A549 (cell line): ENCODE results near the gene CSAD. TPM values are rescaled to one million over a fixed set of nuclear protein-coding genes. Genes with fewer than 3 reads are reported as not detected.

Source experiments
- ATAC-seq, 2 experiments: fragments of 200-7000 bp in 1 of 2; fragments of >200 bp in 1 of 2; cut with Nextera tagmentation in 1 of 2; cut with Tn5 transposase in 1 of 2; 3 replicates each; pipeline versions ENCODE4 v1.8.0 to v1.9.1; 2018 to 2020; ENCODE audit warnings: mild to moderate bottlenecking in 1 of 2, moderate library complexity in 1 of 2
- CTCF ChIA-PET: fragments of 300-600 bp; sonication (Branson Sonifier 250); formaldehyde crosslinking; extraction: SDS; loops from one replicate; lab custom pipeline; 2021; ENCODE audit warnings: antibody characterized with exemption, inconsistent platforms; lab: Yijun Ruan, JAX
- POLR2A ChIA-PET: fragments of 350-600 bp; formaldehyde crosslinking; extraction: SDS; loops from one replicate; lab custom pipeline; 2021; ENCODE audit warnings: antibody characterized with exemption, inconsistent platforms; lab: Yijun Ruan, JAX
- DNase-seq, 2 experiments: peaks; one replicate each; pipeline versions ENCODE4 v3.0.0 to v3.0.0-alpha.2; 2011 to 2016; ENCODE audit warnings: low read depth in 1 of 2, low spot score in 1 of 2
- FAIRE-seq: peaks from 2 replicates; lab custom pipeline; 2011; peaks lifted over from hg19 to GRCh38; lab: Jason Lieb, UNC
- H3K27ac ChIP-seq, 2 experiments: fragments of >200 bp; sonication (Bioruptor Twin); formaldehyde crosslinking; 3 replicates each; pipeline ENCODE4 v1.5.1; 2016 to 2017
- H3K4me1 ChIP-seq: fragments of >200 bp; sonication (Bioruptor Twin); formaldehyde crosslinking; 3 replicates; pipeline ENCODE4 v1.6.1; 2016
- H3K4me2 ChIP-seq: fragments of >200 bp; sonication (Bioruptor Twin); formaldehyde crosslinking; 3 replicates; pipeline ENCODE4 v1.6.1; 2016
- H3K4me3 ChIP-seq: fragments of >200 bp; sonication (Bioruptor Twin); formaldehyde crosslinking; 3 replicates; pipeline ENCODE4 v1.5.1; 2016
- H3K9me3 ChIP-seq: fragments of >200 bp; sonication (Bioruptor Twin); formaldehyde crosslinking; 3 replicates; pipeline ENCODE4 v1.6.1; 2016
- ATOH8 ChIP-seq: fragments of 250-450 bp; sonication (Bioruptor Pico); IDR thresholded peaks from 2 replicates; pipeline ENCODE4 v1.5.0; 2020; ENCODE audit warnings: low read depth, mild to moderate bottlenecking, moderate library complexity
- BHLHE40 ChIP-seq: IDR thresholded peaks from 2 replicates; pipeline ENCODE4 v1.6.1; 2012; ENCODE audit warnings: low read depth, low read length, inconsistent platforms
- CBX2 ChIP-seq: fragments of 200-600 bp; sonication (generic); IDR thresholded peaks from 2 replicates; pipeline ENCODE4 v1.6.1; 2016; ENCODE audit warnings: low read depth, mild to moderate bottlenecking, borderline replicate concordance
- CHD2 ChIP-seq: fragments of 150-350 bp; IDR thresholded peaks from 2 replicates; pipeline ENCODE4 v1.6.1; 2014; ENCODE audit warnings: low read length; ENCODE audit not compliant: partially characterized antibody
- CTCF ChIP-seq: fragments of >200 bp; sonication (Bioruptor Twin); formaldehyde crosslinking; IDR thresholded peaks from 3 replicates; pipeline ENCODE4 v1.5.1; 2016
- E2F6 ChIP-seq: IDR thresholded peaks from 2 replicates; pipeline ENCODE4 v1.6.1; 2012; ENCODE audit warnings: low read depth, borderline replicate concordance
- EHMT2 ChIP-seq: fragments of 200-600 bp; sonication (generic); IDR thresholded peaks from 2 replicates; pipeline ENCODE4 v1.6.1; 2016; ENCODE audit warnings: antibody characterized with exemption, low read depth, mild to moderate bottlenecking, moderate library complexity
- ELK1 ChIP-seq: fragments of 150-350 bp; IDR thresholded peaks from 2 replicates; pipeline ENCODE4 v1.6.1; 2014; ENCODE audit warnings: low read depth, mild to moderate bottlenecking, low read length
- EP300 ChIP-seq, 2 experiments: fragments of >200 bp; sonication (Bioruptor Twin); formaldehyde crosslinking; IDR thresholded peaks; 2 replicates in 1 of 2; 3 replicates in 1 of 2; pipeline ENCODE4 v1.6.1; 2016 to 2017
- FOSB ChIP-seq: fragments of 250-450 bp; sonication (Bioruptor Pico); IDR thresholded peaks from 2 replicates; pipeline ENCODE4 v1.5.0; 2020; ENCODE audit warnings: mild to moderate bottlenecking, moderate library complexity
- FOSL2 ChIP-seq, 2 experiments: fragments of 450-650 bp in 1 of 2; fragments of >200 bp in 1 of 2; sonication (Bioruptor Twin) in 1 of 2; formaldehyde crosslinking; IDR thresholded peaks; 2 replicates each; pipeline versions ENCODE4 v1.5.0 to v1.6.1; 2016 to 2020; ENCODE audit warnings: mild to moderate bottlenecking in 1 of 2, moderate library complexity in 1 of 2
- FOXS1 ChIP-seq: fragments of 250-450 bp; sonication (Bioruptor Pico); IDR thresholded peaks from 2 replicates; pipeline ENCODE4 v1.5.0; 2020; ENCODE audit warnings: mild to moderate bottlenecking, moderate library complexity
- HDAC2 ChIP-seq: fragments of 200-600 bp; sonication (generic); IDR thresholded peaks from 2 replicates; pipeline ENCODE4 v1.6.1; 2016
- HOXB13 ChIP-seq: fragments of 250-450 bp; sonication (Bioruptor Pico); IDR thresholded peaks from 2 replicates; pipeline ENCODE4 v1.5.0; 2020; ENCODE audit warnings: low read depth, mild to moderate bottlenecking, moderate library complexity
- JUN ChIP-seq, 2 experiments: fragments of >200 bp; sonication (Bioruptor Twin); formaldehyde crosslinking; IDR thresholded peaks; 2 replicates in 1 of 2; 3 replicates in 1 of 2; pipeline ENCODE4 v1.6.1; 2016 to 2017
- MAFK ChIP-seq: fragments of 450-650 bp; IDR thresholded peaks from 2 replicates; pipeline ENCODE4 v1.6.1; 2014; ENCODE audit not compliant: partially characterized antibody
- MAX ChIP-seq: IDR thresholded peaks from 2 replicates; pipeline ENCODE4 v1.6.1; 2012
- NPAS2 ChIP-seq: fragments of 250-450 bp; sonication (Bioruptor Pico); IDR thresholded peaks from 2 replicates; pipeline ENCODE4 v1.8.0; 2022; ENCODE audit warnings: mild to moderate bottlenecking, moderate library complexity, borderline replicate concordance
- RAD21 ChIP-seq, 2 experiments: fragments of >200 bp in 1 of 2; sonication (Bioruptor Twin) in 1 of 2; formaldehyde crosslinking in 1 of 2; IDR thresholded peaks in 1 of 2; conservative IDR thresholded peaks in 1 of 2; 2 replicates in 1 of 2; 3 replicates in 1 of 2; pipeline ENCODE4 v1.6.1; 2012 to 2018; ENCODE audit warnings: inconsistent platforms in 1 of 2
- RARB ChIP-seq: fragments of 250-450 bp; sonication (Bioruptor Pico); IDR thresholded peaks from 2 replicates; pipeline ENCODE4 v1.8.0; 2021; ENCODE audit warnings: mild to moderate bottlenecking, moderate library complexity
- RFX5 ChIP-seq: fragments of 450-650 bp; IDR thresholded peaks from 2 replicates; pipeline ENCODE4 v1.7.1; 2014; ENCODE audit warnings: antibody characterized with exemption, mild to moderate bottlenecking, moderate library complexity
- RNF2 ChIP-seq: fragments of 200-600 bp; sonication (generic); IDR thresholded peaks from 2 replicates; pipeline ENCODE4 v1.6.1; 2016; ENCODE audit warnings: low read depth, mild to moderate bottlenecking, antibody characterized with exemption, moderate library complexity, borderline replicate concordance
- SMC3 ChIP-seq: fragments of >200 bp; sonication (Bioruptor Twin); formaldehyde crosslinking; IDR thresholded peaks from 3 replicates; pipeline ENCODE4 v1.6.1; 2018; ENCODE audit warnings: inconsistent platforms
- ZC3H11A ChIP-seq: fragments of 450-650 bp; IDR thresholded peaks from 2 replicates; pipeline ENCODE4 v1.6.1; 2014; ENCODE audit warnings: antibody characterized with exemption, mild to moderate bottlenecking
- ZFP36 ChIP-seq: fragments of 450-650 bp; IDR thresholded peaks from 2 replicates; pipeline ENCODE4 v1.6.1; 2014; ENCODE audit warnings: borderline replicate concordance; ENCODE audit not compliant: partially characterized antibody
- ZNF302 ChIP-seq: fragments of 250-450 bp; sonication (Bioruptor Pico); IDR thresholded peaks from 2 replicates; pipeline ENCODE4 v1.9.0; 2021; ENCODE audit warnings: inconsistent platforms, mild to moderate bottlenecking, moderate library complexity
- ZSCAN20 ChIP-seq: fragments of 250-450 bp; sonication (Bioruptor Pico); IDR thresholded peaks from 2 replicates; pipeline ENCODE4 v1.8.0; 2022; ENCODE audit warnings: mild to moderate bottlenecking, moderate library complexity
- WGBS: methylation state at CpG from one replicate; pipeline ENCODE4 v1.1.6; 2017; ENCODE audit errors: missing lambda C conversion rate; 5-methylcytosine and 5-hydroxymethylcytosine counted together
- polyA plus RNA-seq, 4 experiments: library from polyadenylated mRNA; depleted of rRNA in 3 of 4; stranded (reverse); fragments of >200 nt; fragmentation: RNase III in 1 of 4; extraction: RNeasy Plus Mini Kit Qiagen cat#74134 plus additional on column Dnase treatment in 1 of 4; gene quantifications; 2 replicates in 3 of 4; 3 replicates in 1 of 4; pipeline ENCODE4 v1.2.3, GENCODE V29; 2011 to 2017
- TF ChIP-seq, protein P1 (sequence below): IDR thresholded peaks from 2 replicates; pipeline ENCODE4 v1.6.1; 2012

Gene CSAD
- polyA plus RNA-seq, 2 of the 4 experiments (the other 2 are of a cell fraction), result 14.5 to 16.5 TPM

GRCh38 chr12:53212931-53213330 is 32.2 kb upstream of the CSAD start:
- CTCF ChIA-PET, result interaction anchor here (0.6 to 33.2 kb wide), 32 partner anchors 8 to 250 kb away, joined by 3 to 1046 read pairs (median 8); partner anchors contain the start of genes AAAS, CSAD, ESPL1 and MYG1
- peaks cover 17% of the 10 kb centered on the region for H3K4me1 ChIP-seq
- FAIRE-seq (no peak), DNase-seq (no peak), ATAC-seq (peak; percentile 1 to 7; a peak in 3 of 6 replicates)
- H3K4me3 ChIP-seq, result no peak overlapping the region
- POLR2A ChIA-PET, result interaction anchor here (1.5 kb wide), 1 partner anchor 109 kb away, joined by 4 read pairs; the partner anchor contains the start of gene AAAS
- no peaks in the 10 kb centered on the region for H3K9me3 ChIP-seq
- no peak overlapping the region for H3K27ac ChIP-seq
- TF ChIP-seq CTCF (no peak), FOSB (CRISPR knock-in tag) (no peak), ZFP36 (no peak), HOXB13 (CRISPR knock-in tag) (no peak), JUN (IDR thresholded peaks at IDR 0.05) (no peak), FOXS1 (CRISPR knock-in tag) (no peak), RNF2 (no peak), HDAC2 (no peak), ZC3H11A (no peak), RFX5 (no peak), ZNF302 (CRISPR knock-in tag) (no peak), FOSL2 (IDR thresholded peaks at IDR 0.05) (no peak), FOSL2 (CRISPR knock-in tag; IDR thresholded peaks at IDR 0.05) (no peak), MAX (no peak), ELK1 (no peak), NPAS2 (no peak), CHD2 (no peak), ATOH8 (CRISPR knock-in tag) (no peak)
- TF ChIP-seq, protein P1, sequence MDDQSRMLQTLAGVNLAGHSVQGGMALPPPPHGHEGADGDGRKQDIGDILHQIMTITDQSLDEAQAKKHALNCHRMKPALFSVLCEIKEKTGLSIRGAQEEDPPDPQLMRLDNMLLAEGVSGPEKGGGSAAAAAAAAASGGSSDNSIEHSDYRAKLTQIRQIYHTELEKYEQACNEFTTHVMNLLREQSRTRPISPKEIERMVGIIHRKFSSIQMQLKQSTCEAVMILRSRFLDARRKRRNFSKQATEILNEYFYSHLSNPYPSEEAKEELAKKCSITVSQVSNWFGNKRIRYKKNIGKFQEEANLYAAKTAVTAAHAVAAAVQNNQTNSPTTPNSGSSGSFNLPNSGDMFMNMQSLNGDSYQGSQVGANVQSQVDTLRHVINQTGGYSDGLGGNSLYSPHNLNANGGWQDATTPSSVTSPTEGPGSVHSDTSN, result no peak
- WGBS, result 26% methylated on average over 12 of the region's 12 CpGs
- no peak overlapping the region for H3K4me2 ChIP-seq

DNA sequence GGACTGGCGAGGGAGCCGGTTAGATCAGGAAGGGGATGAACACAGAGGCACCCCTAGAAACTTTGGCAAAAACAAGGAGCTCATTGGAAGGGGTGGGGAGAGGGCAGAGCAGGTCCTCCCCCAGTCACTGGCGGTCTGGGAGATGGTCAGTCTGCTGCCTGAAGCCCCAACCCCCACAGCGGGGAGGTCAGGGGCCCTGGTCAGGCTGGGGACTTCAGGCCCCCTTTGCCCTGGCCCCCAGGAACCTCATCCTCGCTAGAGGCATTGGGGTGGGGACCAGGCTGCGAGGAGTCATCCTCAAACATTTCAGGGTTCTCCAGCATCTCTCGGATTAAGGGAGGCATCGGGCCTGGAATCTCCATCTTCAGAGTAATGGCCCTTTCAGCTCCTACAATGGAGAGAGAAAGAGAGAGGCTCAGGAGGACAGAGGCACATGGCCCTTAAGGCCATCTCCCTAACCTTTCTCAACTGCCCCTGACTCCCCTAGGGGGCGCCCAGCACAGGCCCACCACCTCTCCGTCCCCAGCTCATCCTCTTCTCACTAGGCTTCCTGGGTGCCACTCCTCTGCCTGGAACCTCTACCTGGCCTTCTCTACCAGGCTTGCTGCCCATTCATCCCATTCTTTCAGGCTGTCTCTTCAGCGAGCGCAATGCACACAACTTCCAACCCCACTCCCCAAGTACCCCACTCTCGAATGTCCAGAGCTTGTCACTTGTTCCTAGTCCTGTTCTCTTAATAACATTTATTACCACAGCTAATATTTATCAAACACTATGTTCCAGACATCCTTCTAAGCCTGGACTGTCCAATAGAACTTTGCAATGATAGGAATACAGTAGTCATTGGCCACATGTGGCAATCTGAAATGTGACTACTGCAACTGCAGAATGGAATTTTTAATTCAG is 31.0 kb upstream of the CSAD start:
- 78% methylated on average over 13 of the region's 13 CpGs for WGBS
- TF ChIP-seq HOXB13 (CRISPR knock-in tag), result no peak
- TF ChIP-seq E2F6, result no peak
- TF ChIP-seq RARB (CRISPR knock-in tag), result no peak
- TF ChIP-seq ZSCAN20, result no peak
- TF ChIP-seq BHLHE40, result no peak
- TF ChIP-seq MAFK, result no peak
- no peak for TF ChIP-seq ZC3H11A
- no peak for TF ChIP-seq CBX2
- no peak for TF ChIP-seq EHMT2
- TF ChIP-seq RAD21 (conservative IDR thresholded peaks at IDR 0.05 in 1 of 2, IDR thresholded peaks at IDR 0.05 in 1 of 2), result peak in 1 of 2 experiments; percentile 54; a peak in 3 of 5 replicates
- TF ChIP-seq SMC3, result 0 out of 3 replicates have a peak, but pooled peaks have one; percentile 15
- TF ChIP-seq EP300 (IDR thresholded peaks at IDR 0.05), result no peak

More for the DNA sequence above, 31.0 kb upstream of the CSAD start:
- Histone ChIP-seq H3K4me1 (peaks cover 5% of the 10 kb centered on the region; the same call in 2 of the 3 replicates), H3K9me3 (no peaks in the 10 kb centered on the region), H3K4me2 (no peak overlapping the region), H3K4me3 (no peak overlapping the region), H3K27ac (no peak overlapping the region)
- ChIA-PET POLR2A (interaction anchor here (0.6 to 1.2 kb wide), 2 partner anchors 14 to 110 kb away, joined by 3 read pairs; partner anchors contain the start of gene AAAS), CTCF (interaction anchor here (0.5 to 33.2 kb wide), 27 partner anchors 9 to 297 kb away, joined by 3 to 1046 read pairs (median 7); partner anchors contain the start of genes AAAS, CSAD, ESPL1 and MYG1)
- FAIRE-seq, result no peak
- ATAC-seq, result peak in 1 of 2 experiments; percentile 57; a peak in 3 of 6 replicates
- peak in 1 of 2 experiments; percentile 48 for DNase-seq
